CD4-positive, alpha-beta T cell treated with Interleukin-10 for 1 hour (primary cell): Measurements from ENCODE around the gene RPS6KA2.

Experiments used
- DNase-seq: peaks from one replicate; pipeline ENCODE4 v3.0.0-alpha.2; 2020

Gene RPS6KA2

GRCh38 chr6:166633732-166634535 is 6.9 kb upstream of the RPS6KA2 start:
- DNase-seq, result no peak

- DNase-seq, result no peak
Observed at GRCh38 chr6:166632731-166633130, 5.7 kb upstream of the RPS6KA2 start.

- no peak for DNase-seq
Observed at GRCh38 chr6:166630462-166630861, 3.4 kb upstream of the RPS6KA2 start.

- no peak for DNase-seq
Observed at GRCh38 chr6:166629628-166630027, 2.6 kb upstream of the RPS6KA2 start.

- peak; percentile 59 for DNase-seq
Observed at GRCh38 chr6:166627875-166628801, 1.1 kb upstream of the RPS6KA2 start.

GRCh38 chr6:166626177-166627032 is 646 bp downstream of the RPS6KA2 start:
- peak; percentile 9 for DNase-seq

GRCh38 chr6:166625356-166625755 is 1.7 kb downstream of the RPS6KA2 start:
- DNase-seq, result no peak

GRCh38 chr6:166624275-166624674 is 2.8 kb downstream of the RPS6KA2 start:
- no peak for DNase-seq

GRCh38 chr6:166623318-166623717 is 3.7 kb downstream of the RPS6KA2 start:
- no peak for DNase-seq

GRCh38 chr6:166621114-166621540 is 5.9 kb downstream of the RPS6KA2 start:
- no peak for DNase-seq

- DNase-seq, result no peak
Observed at GRCh38 chr6:166620478-166621113, 6.5 kb downstream of the RPS6KA2 start.

GRCh38 chr6:166619912-166620311 is 7.1 kb downstream of the RPS6KA2 start:
- no peak for DNase-seq

- no peak for DNase-seq
Observed at GRCh38 chr6:166618866-166619761, 7.9 kb downstream of the RPS6KA2 start.

GRCh38 chr6:166618251-166618650 is 8.8 kb downstream of the RPS6KA2 start:
- DNase-seq, result no peak

- DNase-seq, result no peak
Observed at GRCh38 chr6:166617359-166617758, 9.7 kb downstream of the RPS6KA2 start.

- no peak for DNase-seq
Observed at GRCh38 chr6:166616261-166617238, 10.5 kb downstream of the RPS6KA2 start.

- DNase-seq, result no peak
Observed at GRCh38 chr6:166615059-166615770, 11.8 kb downstream of the RPS6KA2 start.

- no peak for DNase-seq
Observed at GRCh38 chr6:166614589-166614988, 12.5 kb downstream of the RPS6KA2 start.

- no peak for DNase-seq
Observed at GRCh38 chr6:166614171-166614583, 12.9 kb downstream of the RPS6KA2 start.
